IMR-90 (cell line): ENCODE data around the gene P4HA1. TPM values are rescaled to one million over a fixed set of nuclear protein-coding genes. Genes with fewer than 3 reads are reported as not detected.

Experiments used
- ATAC-seq: fragments of 200-7000 bp; cut with Tn5 transposase; 2 replicates; pipeline ENCODE4 v1.9.1; 2020; ENCODE audit warnings: low read depth, mild to moderate bottlenecking, moderate library complexity
- BruUV-seq: library from RNA; stranded (reverse); fragments of 400-500 nt; replicated peaks from 2 replicates; lab custom pipeline; 2021; lab: Mats Ljungman, UMichigan
- CTCF ChIA-PET: fragments of 300-600 bp; formaldehyde crosslinking; extraction: SDS; loops from one replicate; lab custom pipeline; 2021; ENCODE audit warnings: antibody characterized with exemption; lab: Yijun Ruan, JAX
- POLR2A ChIA-PET: fragments of 300-600 bp; sonication (Branson Sonifier 250); formaldehyde crosslinking; loops from one replicate; lab custom pipeline; 2022; ENCODE audit warnings: antibody characterized with exemption; ENCODE audit not compliant: unreplicated experiment; lab: Charles Lee
- DNase-seq: peaks from one replicate; pipeline ENCODE4 v3.0.0; 2013
- H2AFZ ChIP-seq: replicated peaks from 2 replicates; pipeline ENCODE3; 2013; ENCODE audit warnings: low read length, mild to moderate bottlenecking; ENCODE audit not compliant: poor library complexity
- H2AK5ac ChIP-seq: 2 replicates; pipeline ENCODE4 v1.6.1; 2013; ENCODE audit warnings: low read depth, low read length, inconsistent platforms
- H2AK9ac ChIP-seq: replicated peaks from 2 replicates; pipeline ENCODE3; 2013; ENCODE audit warnings: mild to moderate bottlenecking, low read depth, low read length, moderate library complexity; ENCODE audit not compliant: poor library complexity
- H2BK120ac ChIP-seq: 2 replicates; pipeline ENCODE4 v1.6.1; 2013; ENCODE audit warnings: low read depth, low read length, inconsistent platforms
- H2BK15ac ChIP-seq: 3 replicates; pipeline ENCODE4 v1.6.1; 2013; ENCODE audit warnings: low read depth, low read length, inconsistent platforms
- H2BK20ac ChIP-seq: 2 replicates; pipeline ENCODE4 v1.6.1; 2013; ENCODE audit warnings: low read depth, mild to moderate bottlenecking, inconsistent platforms, low read length, moderate library complexity
- H2BK5ac ChIP-seq: 2 replicates; pipeline ENCODE4 v1.6.1; 2013; ENCODE audit warnings: mild to moderate bottlenecking, low read depth, low read length, inconsistent platforms; ENCODE audit not compliant: poor library complexity, severe bottlenecking
- H3K14ac ChIP-seq: replicated peaks from 2 replicates; pipeline ENCODE4 v1.6.1; 2013; ENCODE audit warnings: low read depth, low read length, inconsistent platforms
- H3K18ac ChIP-seq: 2 replicates; pipeline ENCODE4 v1.6.1; 2013; ENCODE audit warnings: low read depth, low read length, control low read depth
- H3K23ac ChIP-seq: 2 replicates; pipeline ENCODE4 v1.6.1; 2013; ENCODE audit warnings: low read depth, low read length, inconsistent platforms
- H3K27ac ChIP-seq: 2 replicates; pipeline ENCODE4 v1.5.1; 2013; ENCODE audit warnings: mild to moderate bottlenecking, control low read depth, low read length; ENCODE audit not compliant: insufficient read depth
- H3K27me3 ChIP-seq: 2 replicates; pipeline ENCODE4 v1.6.1; 2013; ENCODE audit warnings: low read length; ENCODE audit not compliant: control insufficient read depth, insufficient read depth
- H3K36me3 ChIP-seq: 2 replicates; pipeline ENCODE4 v1.6.1; 2013; ENCODE audit warnings: low read length, mixed read lengths; ENCODE audit not compliant: control insufficient read depth, insufficient read depth
- H3K4ac ChIP-seq: 2 replicates; pipeline ENCODE4 v1.6.1; 2013; ENCODE audit warnings: low read depth, low read length, inconsistent platforms
- H3K4me1 ChIP-seq: 2 replicates; pipeline ENCODE4 v1.6.1; 2013; ENCODE audit warnings: low read length, mixed read lengths; ENCODE audit not compliant: control insufficient read depth, insufficient read depth
- H3K4me2 ChIP-seq: 2 replicates; pipeline ENCODE4 v1.6.1; 2013; ENCODE audit warnings: low read depth, mild to moderate bottlenecking, control low read depth, low read length, moderate library complexity
- H3K4me3 ChIP-seq: 2 replicates; pipeline ENCODE4 v1.5.1; 2013; ENCODE audit warnings: low read depth, mild to moderate bottlenecking, control low read depth, low read length, moderate library complexity; ENCODE audit not compliant: insufficient read depth
- H3K56ac ChIP-seq: 2 replicates; pipeline ENCODE4 v1.6.1; 2013; ENCODE audit warnings: low read length, inconsistent platforms; ENCODE audit not compliant: insufficient read depth; ENCODE audit errors: extremely low read depth
- H3K79me1 ChIP-seq, 2 experiments: 2 replicates each; pipeline ENCODE4 v1.6.1; 2013; ENCODE audit warnings: low read length in 2 of 2, inconsistent platforms in 1 of 2, low read depth in 1 of 2
- H3K9ac ChIP-seq: 2 replicates; pipeline ENCODE4 v1.6.1; 2013; ENCODE audit warnings: low read depth, low read length, control low read depth
- H3K9me1 ChIP-seq: 2 replicates; pipeline ENCODE4 v1.6.1; 2013; ENCODE audit warnings: low read length, inconsistent platforms; ENCODE audit not compliant: insufficient read depth
- H3K9me3 ChIP-seq: 2 replicates; pipeline ENCODE4 v1.6.1; 2013; ENCODE audit warnings: low read length; ENCODE audit not compliant: control insufficient read depth, insufficient read depth
- H4K20me1 ChIP-seq: 2 replicates; pipeline ENCODE4 v1.6.1; 2013; ENCODE audit warnings: low read length, inconsistent platforms; ENCODE audit not compliant: insufficient read depth
- H4K5ac ChIP-seq: 2 replicates; pipeline ENCODE4 v1.6.1; 2013; ENCODE audit warnings: mild to moderate bottlenecking, low read depth, low read length, control low read depth
- H4K8ac ChIP-seq, 2 experiments: 2 replicates each; pipeline ENCODE4 v1.6.1; 2013; ENCODE audit warnings: low read depth in 2 of 2, low read length in 2 of 2, control low read depth in 1 of 2, inconsistent platforms in 1 of 2
- H4K91ac ChIP-seq: 2 replicates; pipeline ENCODE4 v1.6.1; 2013; ENCODE audit warnings: low read depth, low read length, inconsistent platforms; ENCODE audit not compliant: insufficient read depth
- BHLHE40 ChIP-seq: fragments of 150-350 bp; IDR thresholded peaks from 2 replicates; pipeline ENCODE4 v1.6.1; 2016; ENCODE audit warnings: mild to moderate bottlenecking, low read depth, low read length
- CHD1 ChIP-seq: IDR thresholded peaks from 2 replicates; pipeline ENCODE4 v1.6.1; 2012; ENCODE audit warnings: low read depth, low read length, improper control_type of control experiment
- MAFK ChIP-seq: IDR thresholded peaks from 2 replicates; pipeline ENCODE4 v1.6.1; 2012; ENCODE audit warnings: low read depth, low read length, improper control_type of control experiment
- MAZ ChIP-seq: IDR thresholded peaks from 2 replicates; pipeline ENCODE4 v1.6.1; 2012; ENCODE audit warnings: low read depth, mild to moderate bottlenecking, low read length, improper control_type of control experiment, moderate library complexity, borderline replicate concordance
- NFE2L2 ChIP-seq: fragments of 150-350 bp; IDR thresholded peaks from 2 replicates; pipeline ENCODE4 v1.6.1; 2016; ENCODE audit warnings: low read depth, mild to moderate bottlenecking, low read length
- POLR2A ChIP-seq: IDR thresholded peaks from 2 replicates; pipeline ENCODE4 v1.6.1; 2012; ENCODE audit warnings: mild to moderate bottlenecking, low read depth, low read length
- RCOR1 ChIP-seq: IDR thresholded peaks from 2 replicates; pipeline ENCODE4 v1.6.1; 2012; ENCODE audit warnings: mild to moderate bottlenecking, low read length, improper control_type of control experiment; ENCODE audit not compliant: insufficient replicate concordance
- SMC3 ChIP-seq: fragments of 150-350 bp; IDR thresholded peaks from 2 replicates; pipeline ENCODE4 v1.6.1; 2016; ENCODE audit warnings: low read depth, mild to moderate bottlenecking, antibody characterized with exemption, low read length, moderate library complexity
- WGBS, 2 experiments: methylation state at CpG; one replicate each; pipeline versions ENCODE4 v1.1.5 to v1.1.7; 2013; ENCODE audit warnings: missing lambda C conversion rate in 2 of 2; ENCODE audit not compliant: insufficient read length in 1 of 2; ENCODE audit errors: extremely low coverage in 2 of 2; 5-methylcytosine and 5-hydroxymethylcytosine counted together
- dilution Hi-C: fragments of 300-500 bp; cut with HindIII; formaldehyde crosslinking; loops from one replicate; pipeline ENCODE4 v1.14.3; 2018; ENCODE audit warnings: low sequenced_read_pairs; ENCODE audit not compliant: unreplicated experiment
- in situ Hi-C: fragments of 300-500 bp; cut with MboI; formaldehyde crosslinking; loops from 3 replicates; pipeline ENCODE4 v1.14.3; 2019; ENCODE audit warnings: low sequenced_read_pairs, inconsistent platforms, mixed read lengths
- intact Hi-C: fragments of 100-400 bp; cut with micrococcal nuclease; formaldehyde crosslinking; loops from 2 replicates; pipeline ENCODE4 v1.10.0; 2022
- polyA plus RNA-seq, 3 experiments: library from polyadenylated mRNA; depleted of rRNA; stranded (reverse); fragments of >200 nt; gene quantifications; 2 replicates each; pipeline ENCODE4 v1.2.3, GENCODE V29; 2012; ENCODE audit warnings: low replicate concordance in 1 of 3
- total RNA-seq: library from RNA; depleted of rRNA; stranded (reverse); fragments of >200 nt; gene quantifications from 2 replicates; pipeline ENCODE4 v1.2.3, GENCODE V29; 2012
- TF ChIP-seq, protein P1 (sequence below): fragments of 150-350 bp; IDR thresholded peaks from 2 replicates; pipeline ENCODE4 v1.6.1; 2016; ENCODE audit warnings: low read depth, mild to moderate bottlenecking, low read length, moderate library complexity, borderline replicate concordance
- TF ChIP-seq, protein P2 (sequence below): conservative IDR thresholded peaks from 2 replicates; pipeline ENCODE4 v1.5.1; 2012; ENCODE audit warnings: mild to moderate bottlenecking, low read depth, low read length, improper control_type of control experiment

P4HA1 gene
- total and polyA plus RNA-seq, 2 of the 4 experiments (the other 2 are of a cell fraction) = 178 to 241 TPM

DNA sequence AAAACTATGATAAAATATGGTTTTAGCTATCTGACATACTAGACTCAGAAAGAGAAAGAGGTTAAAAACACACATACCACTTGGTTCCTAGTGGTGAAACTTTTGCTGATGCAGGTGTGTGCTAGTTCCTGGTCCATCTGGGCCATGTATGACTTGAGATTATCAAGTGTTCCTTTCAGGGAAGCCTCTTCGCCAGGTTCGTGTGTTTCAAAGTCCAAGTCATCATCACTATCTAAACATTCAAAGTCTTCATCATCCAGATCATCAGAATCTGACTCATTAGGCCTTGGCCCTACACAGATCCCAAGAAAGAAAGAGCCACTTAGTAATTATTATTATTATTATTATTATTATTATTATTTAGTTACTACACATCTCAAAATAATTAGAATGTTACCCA, 40.0 kb upstream of the P4HA1 start:
- WGBS, 2 experiments = no CpG with 5 or more reads among the region's 2 CpGs
- DNase-seq = peak; percentile 78
- H4K8ac ChIP-seq = no peak overlapping the region
- H2BK5ac ChIP-seq = no peak overlapping the region
- intact Hi-C loops = no loop called here
- H3K56ac ChIP-seq = no peak overlapping the region
- ChIA-PET CTCF (interaction anchor here (0.7 kb wide), 1 partner anchor 23 kb away, joined by 4 read pairs; no protein-coding TSS in a partner anchor), POLR2A (no interaction called here)
- no peak overlapping the region for H3K27ac ChIP-seq
- no peak overlapping the region for H3K4ac ChIP-seq
- H3K9ac ChIP-seq = no peak overlapping the region
- H3K9me1 ChIP-seq = 0 out of 2 replicates have a peak, but pooled peaks cover 2% of the 10 kb centered on the region
- H3K4me2 ChIP-seq = no peak overlapping the region
- TF ChIP-seq NFE2L2 (no peak), MAFK (no peak), POLR2A (no peak), BHLHE40 (no peak), CHD1 (no peak), RCOR1 (no peak), MAZ (no peak), SMC3 (no peak)
- TF ChIP-seq, protein P1, sequence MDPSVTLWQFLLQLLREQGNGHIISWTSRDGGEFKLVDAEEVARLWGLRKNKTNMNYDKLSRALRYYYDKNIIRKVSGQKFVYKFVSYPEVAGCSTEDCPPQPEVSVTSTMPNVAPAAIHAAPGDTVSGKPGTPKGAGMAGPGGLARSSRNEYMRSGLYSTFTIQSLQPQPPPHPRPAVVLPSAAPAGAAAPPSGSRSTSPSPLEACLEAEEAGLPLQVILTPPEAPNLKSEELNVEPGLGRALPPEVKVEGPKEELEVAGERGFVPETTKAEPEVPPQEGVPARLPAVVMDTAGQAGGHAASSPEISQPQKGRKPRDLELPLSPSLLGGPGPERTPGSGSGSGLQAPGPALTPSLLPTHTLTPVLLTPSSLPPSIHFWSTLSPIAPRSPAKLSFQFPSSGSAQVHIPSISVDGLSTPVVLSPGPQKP = no peak
- TF ChIP-seq, protein P2, sequence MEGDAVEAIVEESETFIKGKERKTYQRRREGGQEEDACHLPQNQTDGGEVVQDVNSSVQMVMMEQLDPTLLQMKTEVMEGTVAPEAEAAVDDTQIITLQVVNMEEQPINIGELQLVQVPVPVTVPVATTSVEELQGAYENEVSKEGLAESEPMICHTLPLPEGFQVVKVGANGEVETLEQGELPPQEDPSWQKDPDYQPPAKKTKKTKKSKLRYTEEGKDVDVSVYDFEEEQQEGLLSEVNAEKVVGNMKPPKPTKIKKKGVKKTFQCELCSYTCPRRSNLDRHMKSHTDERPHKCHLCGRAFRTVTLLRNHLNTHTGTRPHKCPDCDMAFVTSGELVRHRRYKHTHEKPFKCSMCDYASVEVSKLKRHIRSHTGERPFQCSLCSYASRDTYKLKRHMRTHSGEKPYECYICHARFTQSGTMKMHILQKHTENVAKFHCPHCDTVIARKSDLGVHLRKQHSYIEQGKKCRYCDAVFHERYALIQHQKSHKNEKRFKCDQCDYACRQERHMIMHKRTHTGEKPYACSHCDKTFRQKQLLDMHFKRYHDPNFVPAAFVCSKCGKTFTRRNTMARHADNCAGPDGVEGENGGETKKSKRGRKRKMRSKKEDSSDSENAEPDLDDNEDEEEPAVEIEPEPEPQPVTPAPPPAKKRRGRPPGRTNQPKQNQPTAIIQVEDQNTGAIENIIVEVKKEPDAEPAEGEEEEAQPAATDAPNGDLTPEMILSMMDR = no peak
- dilution Hi-C loops = no loop called here
- H3K14ac ChIP-seq = no peak overlapping the region
- peak; percentile 35 for ATAC-seq
- BruUV-seq = no TSS peak
- H3K36me3 ChIP-seq = peaks cover 38% of the 10 kb centered on the region
- H4K5ac ChIP-seq = no peak overlapping the region
- no peak overlapping the region for H3K18ac ChIP-seq
- no peak overlapping the region for H2BK15ac ChIP-seq
- no peaks in the 10 kb centered on the region for H4K20me1 ChIP-seq
- no peak overlapping the region for H2BK120ac ChIP-seq
- H3K4me1 ChIP-seq = no peaks in the 10 kb centered on the region
- H3K79me1 ChIP-seq = peaks cover 3 to 7% of the 10 kb centered on the region in 2 experiments; a peak in 3 of 4 replicates
- no peak overlapping the region for H2BK20ac ChIP-seq
- no peaks in the 10 kb centered on the region for H3K9me3 ChIP-seq
- in situ Hi-C loops = no loop called here
- H3K4me3 ChIP-seq = no peak overlapping the region
- no peak overlapping the region for H4K91ac ChIP-seq
- no peak overlapping the region for H3K23ac ChIP-seq
- no peak overlapping the region for H2AK9ac ChIP-seq
- no peak overlapping the region for H2AFZ ChIP-seq
- no peaks in the 10 kb centered on the region for H3K27me3 ChIP-seq
- no peak overlapping the region for H2AK5ac ChIP-seq
